PC-3 (cell line): ENCODE data around the gene TTC7B.

Experiments used
- CTCF ChIP-seq: fragments of 300-600 bp; sonication (generic); conservative IDR thresholded peaks from 2 replicates; pipeline ENCODE4 v1.5.1; 2017; ENCODE audit warnings: antibody characterized with exemption, low read depth, mild to moderate bottlenecking, low read length
- EZH2 ChIP-seq: fragments of 300-600 bp; sonication (generic); IDR thresholded peaks from one replicate; pipeline ENCODE4 v1.6.1; 2017; ENCODE audit warnings: antibody characterized with exemption, mild to moderate bottlenecking, low read length; ENCODE audit not compliant: unreplicated experiment
- EZH2phosphoT487 ChIP-seq: fragments of 300-600 bp; sonication (generic); IDR thresholded peaks from 2 replicates; pipeline ENCODE4 v1.6.1; 2018; ENCODE audit warnings: mild to moderate bottlenecking, antibody characterized with exemption, low read length, borderline replicate concordance

GRCh38 chr14:90560558-90560957 is 255.7 kb downstream of the TTC7B start:
- TF ChIP-seq CTCF, result no peak
- TF ChIP-seq EZH2, result no peak
- TF ChIP-seq EZH2phosphoT487, result no peak
